ENCODE measurements around the gene KIAA0930.

The KIAA0930 gene

GRCh38 chr22:45217345-45217744, 23.3 kb downstream of the KIAA0930 start:
- Histone ChIP-seq H3K79me2 (no peaks in the 10 kb centered on the region), H2AFZ (no peak overlapping the region), H3K9ac (no peak overlapping the region), H3K27me3 (ENCODE audit: control insufficient read depth, insufficient read depth, low read length) (no peaks in the 10 kb centered on the region), H3K4me2 (ENCODE audit: low read length) (no peak overlapping the region), H3K27ac (no peak overlapping the region), H3K4me3 (ENCODE audit: low read depth, low read length) (no peak overlapping the region), H3K9me3 (ENCODE audit: control insufficient read depth, low read length) (no peaks in the 10 kb centered on the region), H3K36me3 (ENCODE audit: control insufficient read depth, insufficient read depth, low read length) (no peaks in the 10 kb centered on the region), H3K4me1 (no peaks in the 10 kb centered on the region)
- no peak for TF ChIP-seq CTCF (IDR thresholded peaks at IDR 0.05)

- Histone ChIP-seq H3K9ac (no peak overlapping the region), H3K4me3 (ENCODE audit: low read depth, low read length) (no peak overlapping the region), H3K79me2 (no peaks in the 10 kb centered on the region), H3K27ac (no peak overlapping the region), H3K4me1 (no peaks in the 10 kb centered on the region), H2AFZ (no peak overlapping the region), H3K4me2 (ENCODE audit: low read length) (no peak overlapping the region), H3K27me3 (ENCODE audit: control insufficient read depth, insufficient read depth, low read length) (no peaks in the 10 kb centered on the region), H3K36me3 (ENCODE audit: control insufficient read depth, insufficient read depth, low read length) (no peaks in the 10 kb centered on the region), H3K9me3 (ENCODE audit: control insufficient read depth, low read length) (no peaks in the 10 kb centered on the region)
- TF ChIP-seq CTCF (IDR thresholded peaks at IDR 0.05), result no peak
Measured at GRCh38 chr22:45216133-45217003, 24.3 kb downstream of the KIAA0930 start.

GRCh38 chr22:45212992-45213751, 27.5 kb downstream of the KIAA0930 start:
- no peaks in the 10 kb centered on the region for H3K27me3 ChIP-seq (ENCODE audit: control insufficient read depth, insufficient read depth, low read length)
- no peak for TF ChIP-seq CTCF (IDR thresholded peaks at IDR 0.05)
- H3K4me2 ChIP-seq (ENCODE audit: low read length), result no peak overlapping the region
- no peaks in the 10 kb centered on the region for H3K79me2 ChIP-seq
- H3K9me3 ChIP-seq (ENCODE audit: control insufficient read depth, low read length), result no peaks in the 10 kb centered on the region
- H3K27ac ChIP-seq, result no peak overlapping the region
- H3K36me3 ChIP-seq (ENCODE audit: control insufficient read depth, insufficient read depth, low read length), result no peaks in the 10 kb centered on the region
- H3K9ac ChIP-seq, result no peak overlapping the region
- no peak overlapping the region for H2AFZ ChIP-seq
- H3K4me3 ChIP-seq (ENCODE audit: low read depth, low read length), result no peak overlapping the region
- H3K4me1 ChIP-seq, result no peaks in the 10 kb centered on the region

- H3K27me3 ChIP-seq (ENCODE audit: control insufficient read depth, insufficient read depth, low read length), result no peaks in the 10 kb centered on the region
- no peaks in the 10 kb centered on the region for H3K36me3 ChIP-seq (ENCODE audit: control insufficient read depth, insufficient read depth, low read length)
- H3K27ac ChIP-seq, result no peak overlapping the region
- TF ChIP-seq CTCF (IDR thresholded peaks at IDR 0.05), result no peak
- no peaks in the 10 kb centered on the region for H3K79me2 ChIP-seq
- no peak overlapping the region for H3K4me3 ChIP-seq (ENCODE audit: low read depth, low read length)
- no peaks in the 10 kb centered on the region for H3K4me1 ChIP-seq
- no peaks in the 10 kb centered on the region for H3K9me3 ChIP-seq (ENCODE audit: control insufficient read depth, low read length)
- H2AFZ ChIP-seq, result no peak overlapping the region
- H3K9ac ChIP-seq, result no peak overlapping the region
- no peak overlapping the region for H3K4me2 ChIP-seq (ENCODE audit: low read length)
Measured at GRCh38 chr22:45212306-45212709, 28.4 kb downstream of the KIAA0930 start.

Measured in parathyroid adenoma (tissue), 2 donors.